GM23248 (cell line): ENCODE results near the gene CPNE4.

Experiments used
- EZH2 ChIP-seq: fragments of 200-600 bp; sonication (generic); IDR thresholded peaks from 2 replicates; pipeline ENCODE4 v1.6.1; 2018; ENCODE audit warnings: antibody characterized with exemption, mild to moderate bottlenecking; ENCODE audit not compliant: insufficient read depth, poor library complexity, severe bottlenecking
- EZH2phosphoT487 ChIP-seq: fragments of 200-600 bp; sonication (generic); IDR thresholded peaks from 2 replicates; pipeline ENCODE4 v1.6.1; 2018; ENCODE audit warnings: antibody characterized with exemption, moderate library complexity, mild to moderate bottlenecking, low read depth; ENCODE audit not compliant: insufficient read depth

GRCh38 chr3:131912255-131912654 lies 122.6 kb downstream of the CPNE4 start:
- TF ChIP-seq EZH2, result no peak
- TF ChIP-seq EZH2phosphoT487, result no peak
